Measurements from ENCODE around the gene SCGB1C1. TPM values are rescaled to one million over a fixed set of nuclear protein-coding genes. Genes with fewer than 3 reads are reported as not detected.

SCGB1C1 gene
- total RNA-seq, 1 experiment from 2014 or later = not detected

- Histone ChIP-seq H3K4me3 (replicated peaks in 1 of 2; ENCODE audit: low read depth in 1 of 2, low read length in 2 of 2) (no peak overlapping the region), H3K9me3 (ENCODE audit: control insufficient read depth in 1 of 2, insufficient read depth in 1 of 2, low read depth in 1 of 2, low read length in 2 of 2) (no peaks in the 10 kb centered on the region), H3K9ac (ENCODE audit: low read length) (no peak overlapping the region), H3K27ac (ENCODE audit: low read depth, low read length) (no peak overlapping the region), H3K27me3 (ENCODE audit: insufficient read depth, low read length) (no peaks in the 10 kb centered on the region), H4K20me1 (ENCODE audit: insufficient read depth) (no peaks in the 10 kb centered on the region), H3K4me2 (ENCODE audit: low read length) (no peak overlapping the region), H3K36me3 (ENCODE audit: control insufficient read depth in 1 of 2, insufficient read depth in 2 of 2, low read length in 2 of 2) (no peaks in the 10 kb centered on the region), H2AFZ (ENCODE audit: low read depth, low read length, poor library complexity, severe bottlenecking) (no peak overlapping the region), H3K9me2 (ENCODE audit: insufficient read depth) (no peaks in the 10 kb centered on the region), H3K79me2 (ENCODE audit: insufficient read depth, low read length) (no peaks in the 10 kb centered on the region), H3K4me1 (ENCODE audit: control insufficient read depth in 1 of 2, insufficient read depth in 2 of 2, low read length in 2 of 2) (no peaks in the 10 kb centered on the region)
- ChIA-PET CTCF (interaction anchor here (0.8 kb wide), 1 partner anchor 54 kb away, joined by 3 read pairs; no protein-coding TSS in a partner anchor), RAD21 (ENCODE audit: low non-redundant PET in 1 of 2, low total read pairs in 2 of 2, uncharacterized antibody in 2 of 2, unreplicated experiment in 2 of 2) (no interaction called here), POLR2A (no interaction called here)
- BruUV-seq (replicated peaks) = no TSS peak
- TF ChIP-seq EZH2phosphoT487 (IDR thresholded peaks at IDR 0.05; ENCODE audit: borderline replicate concordance) (no peak), RAD21 (IDR thresholded peaks at IDR 0.05; ENCODE audit: low read depth) (no peak), POLR2AphosphoS5 (IDR thresholded peaks at IDR 0.05; ENCODE audit: low read depth, low read length) (no peak)
- intact Hi-C loops (cut with micrococcal nuclease) = no loop called here
- DNase-seq (ENCODE audit: low read depth, low spot score) = no peak
- ATAC-seq = no peak
Observed at GRCh38 chr11:196786-197731, 4.2 kb downstream of the SCGB1C1 start.

GRCh38 chr11:197741-198235 lies 4.9 kb downstream of the SCGB1C1 start:
- TF ChIP-seq POLR2A (IDR thresholded peaks at IDR 0.05; ENCODE audit: borderline replicate concordance, extremely low read depth, insufficient read depth, insufficient read length) (no peak), TCF7L2 (IDR thresholded peaks at IDR 0.05; ENCODE audit: borderline replicate concordance, extremely low read depth, insufficient read depth, insufficient read length) (no peak), FOSL1 (IDR thresholded peaks at IDR 0.05; ENCODE audit: low read depth) (no peak), ZBTB33 (IDR thresholded peaks at IDR 0.05; ENCODE audit: extremely low read depth, insufficient replicate concordance, low read length) (no peak), REST (IDR thresholded peaks at IDR 0.05; ENCODE audit: low read depth) (no peak), MAX (IDR thresholded peaks at IDR 0.05) (no peak), SP1 (IDR thresholded peaks at IDR 0.05; ENCODE audit: low read depth) (no peak), SRF (IDR thresholded peaks at IDR 0.05; ENCODE audit: low read depth) (no peak), CBX3 (IDR thresholded peaks at IDR 0.05; ENCODE audit: low read depth) (no peak), EZH2phosphoT487 (IDR thresholded peaks at IDR 0.05; ENCODE audit: borderline replicate concordance) (no peak)
- ChIA-PET POLR2A (no interaction called here), CTCF (interaction anchor here (0.8 kb wide), 1 partner anchor 53 kb away, joined by 3 read pairs; no protein-coding TSS in a partner anchor), RAD21 (ENCODE audit: low non-redundant PET in 1 of 2, low total read pairs in 2 of 2, uncharacterized antibody in 2 of 2, unreplicated experiment in 2 of 2) (no interaction called here)
- intact Hi-C loops (cut with micrococcal nuclease) = no loop called here
- Histone ChIP-seq H4K20me1 (ENCODE audit: insufficient read depth) (no peaks in the 10 kb centered on the region), H3K36me3 (ENCODE audit: control insufficient read depth in 1 of 2, insufficient read depth in 2 of 2, low read length in 2 of 2) (no peaks in the 10 kb centered on the region), H2AFZ (ENCODE audit: low read depth, low read length, poor library complexity, severe bottlenecking) (no peak overlapping the region), H3K79me2 (ENCODE audit: insufficient read depth, low read length) (no peaks in the 10 kb centered on the region), H3K9ac (ENCODE audit: low read length) (no peak overlapping the region), H3K27ac (ENCODE audit: low read depth, low read length) (no peak overlapping the region), H3K4me2 (ENCODE audit: low read length) (no peak overlapping the region), H3K9me3 (ENCODE audit: control insufficient read depth in 1 of 2, insufficient read depth in 1 of 2, low read depth in 1 of 2, low read length in 2 of 2) (no peaks in the 10 kb centered on the region), H3K4me1 (ENCODE audit: control insufficient read depth in 1 of 2, insufficient read depth in 2 of 2, low read length in 2 of 2) (no peaks in the 10 kb centered on the region), H3K27me3 (ENCODE audit: insufficient read depth, low read length) (no peaks in the 10 kb centered on the region), H3K4me3 (replicated peaks in 1 of 2; ENCODE audit: low read depth in 1 of 2, low read length in 2 of 2) (no peak overlapping the region), H3K9me2 (ENCODE audit: insufficient read depth) (no peaks in the 10 kb centered on the region)
- ATAC-seq (no peak), DNase-seq (ENCODE audit: low read depth, low spot score) (no peak)
- BruUV-seq (replicated peaks) = no TSS peak
